DMS53 treated with DMSO at 0.1 percent for 48 hours (cell line): ENCODE results near the gene CYB561.

Experiments
- DNase-seq: peaks from one replicate; lab custom pipeline; 2025; ENCODE audit not compliant: unreplicated experiment; lab: John Stamatoyannopoulos, UW

CYB561 gene

GRCh38 chr17:63418540-63418939, 27.6 kb downstream of the CYB561 start:
- no peak for DNase-seq

DNA sequence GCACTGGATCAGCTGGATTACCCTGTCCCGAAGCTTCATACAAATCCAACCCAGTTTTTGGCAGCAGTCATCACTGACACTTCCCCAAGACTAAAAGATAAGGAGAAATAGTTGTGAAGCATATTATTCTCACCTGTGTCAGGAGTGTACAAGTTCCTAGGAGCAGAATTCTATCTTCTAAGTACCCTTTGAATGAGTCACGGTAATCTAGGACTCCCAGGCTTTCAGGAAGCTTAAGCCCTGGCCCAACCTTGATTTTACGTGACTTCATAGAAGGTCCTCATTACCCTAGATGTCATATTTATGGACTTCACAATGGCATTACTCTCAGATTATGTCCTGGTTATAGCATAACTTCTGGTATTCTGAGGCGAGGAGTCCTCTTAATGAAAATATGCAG, 31.9 kb downstream of the CYB561 start:
- no peak for DNase-seq

DNA sequence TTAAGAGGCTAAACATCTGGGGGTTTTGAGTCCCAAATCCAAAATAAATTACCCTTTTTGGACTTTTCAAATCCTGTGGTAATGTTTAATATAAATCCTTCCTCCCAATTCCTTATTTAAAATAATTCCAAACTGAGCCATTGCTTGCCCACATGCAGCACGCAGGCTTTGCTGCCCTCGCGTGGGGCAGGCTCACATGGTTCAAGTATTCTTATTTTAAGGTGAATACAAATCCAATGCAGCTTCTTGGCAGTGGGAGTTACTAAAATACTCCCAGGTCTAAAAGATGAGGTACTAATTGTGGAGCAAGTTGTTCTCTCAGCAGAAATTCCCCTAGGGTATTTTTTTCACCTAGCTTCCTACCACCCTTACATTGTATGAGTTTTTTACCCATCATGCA, 33.0 kb downstream of the CYB561 start:
- no peak for DNase-seq

DNA sequence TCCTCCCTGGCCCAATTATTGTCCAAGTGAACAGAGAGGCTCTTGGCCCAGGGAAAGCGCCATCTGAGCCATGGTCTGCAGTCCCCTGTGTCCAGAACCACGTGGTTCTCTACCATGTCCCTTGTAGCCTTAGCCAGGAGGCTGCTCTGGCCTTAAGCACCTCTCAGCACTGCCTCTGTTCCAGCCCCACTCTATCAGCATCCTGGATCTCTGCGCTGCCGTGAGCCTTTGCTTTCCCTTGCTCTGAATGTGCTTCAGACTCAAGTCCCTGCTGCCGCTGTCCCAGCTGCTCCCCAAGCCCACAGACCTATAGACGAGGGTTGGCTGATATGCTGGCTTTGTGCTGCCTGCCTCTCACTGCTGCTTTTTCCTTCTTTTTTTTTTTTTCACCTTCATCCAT, 33.9 kb downstream of the CYB561 start:
- DNase-seq: no peak

DNA sequence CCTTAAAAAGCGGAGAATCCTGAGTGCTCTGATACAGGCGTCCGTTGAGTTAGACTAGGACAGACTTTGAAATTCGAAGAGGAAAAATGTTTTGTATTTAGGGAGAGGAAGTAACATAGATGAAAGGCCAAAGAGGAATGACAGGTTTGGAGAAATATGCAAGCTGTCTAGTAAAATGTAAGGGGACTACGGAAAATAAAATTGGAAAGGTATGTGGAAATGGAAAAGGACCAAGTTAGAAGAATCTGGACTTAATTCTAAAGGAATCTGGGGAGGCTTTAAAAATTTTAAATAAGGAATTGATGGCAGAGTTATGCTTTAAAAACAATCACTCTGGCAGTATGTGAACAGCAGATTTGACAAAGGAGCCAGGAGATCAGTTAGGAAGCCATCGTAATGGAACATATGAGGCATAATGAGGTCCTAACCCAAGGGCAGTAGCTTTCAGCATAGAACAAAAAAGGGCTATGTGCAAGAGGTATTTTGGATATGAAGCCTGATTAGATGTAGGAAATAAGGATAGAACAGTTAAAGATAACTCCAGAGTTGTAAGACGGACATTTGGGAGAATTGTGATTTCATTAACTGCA, 38.3 kb downstream of the CYB561 start:
- no peak for DNase-seq

DNA sequence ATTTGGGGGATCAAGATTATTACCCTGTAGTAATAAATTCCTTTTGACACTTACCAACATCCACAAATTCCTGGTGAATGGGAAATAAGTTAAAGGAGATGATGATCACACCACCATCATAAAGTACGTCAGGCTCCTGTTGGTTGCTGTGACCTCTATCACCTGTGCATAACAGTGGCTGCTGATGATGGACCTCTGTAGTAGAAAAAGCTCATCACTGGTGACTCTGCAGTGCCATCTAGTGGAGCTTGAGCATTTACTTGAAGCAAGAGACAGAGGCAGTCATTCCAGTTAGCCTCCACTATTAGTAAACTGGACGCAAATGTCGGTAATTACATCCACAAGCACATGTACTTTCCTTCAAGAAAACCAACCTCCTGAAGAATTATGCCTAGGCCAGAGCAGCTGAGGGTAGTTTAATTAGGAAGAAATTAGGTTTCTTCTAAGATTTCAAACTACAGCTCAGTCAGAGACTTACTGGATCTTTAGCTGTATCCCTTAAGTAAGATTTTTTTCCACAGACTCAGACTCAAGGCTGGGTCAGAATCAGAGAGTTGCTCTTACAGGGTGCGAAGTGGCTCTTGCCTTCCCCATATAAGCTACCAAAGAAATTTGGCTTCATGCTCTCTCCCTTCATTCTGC, 39.3 kb downstream of the CYB561 start:
- DNase-seq: peak; percentile 69

- peak; percentile 18 for DNase-seq
Observed at GRCh38 chr17:63405741-63406261, 40.3 kb downstream of the CYB561 start.

- DNase-seq: no peak
Observed at GRCh38 chr17:63405020-63405419, 41.1 kb downstream of the CYB561 start.

DNA sequence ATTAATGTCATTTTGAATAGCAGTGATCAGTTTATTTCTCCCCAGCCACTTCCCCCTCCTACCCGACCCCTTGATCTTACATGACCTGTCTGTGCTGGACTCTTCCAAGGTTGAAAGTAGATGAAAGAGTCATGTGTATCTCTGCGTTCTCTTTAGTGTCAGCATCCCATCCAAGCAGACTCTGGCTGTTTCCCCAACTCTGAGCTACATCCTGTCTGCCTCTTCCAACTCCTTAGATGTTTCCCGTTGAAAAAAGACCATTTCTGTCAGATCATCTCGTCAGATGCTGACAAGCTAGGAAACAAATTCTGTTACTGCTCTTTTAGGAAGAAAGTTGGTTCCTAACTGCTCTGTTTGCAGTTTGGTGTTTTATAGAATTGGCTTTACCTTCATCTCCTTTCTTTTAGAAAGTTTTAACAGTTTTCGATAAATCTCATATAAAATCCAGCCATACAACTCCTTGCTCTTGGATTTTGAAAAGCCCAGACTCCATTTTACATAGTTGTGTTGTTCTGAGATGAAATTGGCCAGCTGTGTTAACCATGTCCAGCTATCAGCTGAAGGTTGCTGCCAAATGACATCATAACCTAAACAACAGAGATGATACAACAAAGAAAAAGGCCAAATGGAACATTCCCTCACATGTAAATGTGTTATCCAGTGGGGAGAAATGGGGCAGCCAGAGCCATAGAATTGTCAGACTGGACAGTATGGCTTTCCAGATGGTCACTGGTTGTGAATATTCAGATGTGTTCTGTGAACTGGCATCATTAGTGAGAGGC, 43.5 kb downstream of the CYB561 start:
- no peak for DNase-seq

DNA sequence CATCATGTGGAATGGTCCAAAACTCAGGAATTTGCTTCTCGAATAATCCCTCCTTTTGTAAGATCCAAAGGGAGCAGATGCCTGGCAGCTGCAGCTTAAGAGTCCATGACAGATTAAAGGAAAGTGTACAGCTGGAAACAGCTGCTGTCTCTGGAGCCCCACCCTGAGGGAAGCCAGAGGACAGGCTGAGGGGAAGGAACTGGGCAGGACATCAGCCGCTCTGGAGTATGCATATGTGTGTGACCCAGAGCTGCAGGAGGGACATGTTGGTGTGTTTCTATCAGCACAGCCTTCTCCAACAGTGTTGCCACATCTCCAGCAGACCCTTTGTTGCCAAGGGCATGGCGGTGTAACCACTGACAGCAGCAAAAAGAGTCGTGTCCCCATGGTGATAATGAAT, 46.2 kb downstream of the CYB561 start:
- DNase-seq: no peak

- DNase-seq: no peak
Observed at GRCh38 chr17:63399316-63399715, 46.8 kb downstream of the CYB561 start.

GRCh38 chr17:63398680-63399079, 47.4 kb downstream of the CYB561 start:
- no peak for DNase-seq

DNA sequence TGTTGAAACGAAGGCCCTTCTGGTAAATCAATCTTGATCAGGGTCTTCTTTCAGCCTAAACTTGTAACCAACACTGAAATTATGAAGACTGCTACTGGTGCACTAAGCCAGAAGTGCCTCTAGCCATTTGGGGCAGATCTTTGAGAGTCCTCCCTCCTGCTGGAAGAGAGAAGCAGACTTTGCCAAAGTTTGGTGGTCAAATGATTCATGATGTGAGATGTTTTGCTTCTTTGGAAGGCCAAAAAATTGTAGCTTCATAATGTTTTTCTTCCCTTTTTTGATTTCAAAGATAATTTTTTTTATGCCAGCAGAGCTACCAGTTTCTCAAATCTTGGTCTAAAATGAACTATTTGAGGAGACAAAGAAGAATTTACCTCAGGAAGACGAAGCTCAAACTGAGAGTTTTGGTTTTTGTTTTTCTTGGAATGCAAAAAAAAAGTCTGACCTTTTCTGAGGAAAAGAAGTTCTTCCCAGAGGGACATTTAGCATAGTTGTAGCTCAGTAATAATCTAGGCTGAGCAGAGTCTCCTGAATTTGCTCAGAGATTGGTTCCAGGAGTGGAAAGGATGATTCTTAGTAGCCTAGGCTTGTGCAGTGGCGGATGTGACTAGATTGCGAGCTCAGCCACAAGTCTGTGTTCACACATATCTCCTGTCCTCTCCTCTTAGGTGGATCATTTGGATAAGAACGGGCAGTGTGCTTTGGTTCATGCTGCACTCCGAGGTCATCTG, 50.9 kb downstream of the CYB561 start:
- no peak for DNase-seq

DNA sequence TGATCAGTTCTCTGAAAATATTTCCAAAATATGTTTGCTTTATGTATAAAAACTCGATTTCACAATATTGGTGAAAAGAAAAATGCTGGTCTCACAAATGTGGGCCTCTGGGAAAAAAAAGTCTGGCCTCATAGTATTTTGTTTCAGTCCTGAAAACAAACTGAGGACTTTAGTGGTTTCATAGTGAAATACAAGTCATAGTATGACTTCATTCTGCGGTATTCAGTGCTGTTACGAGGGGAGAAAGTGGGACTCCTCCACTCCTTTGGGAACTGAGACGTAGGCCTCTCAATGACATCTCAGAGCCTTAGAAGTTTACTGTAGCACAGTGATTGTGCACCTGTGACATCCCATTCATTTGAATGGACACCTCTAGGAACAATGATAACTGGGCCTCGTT, 56.0 kb downstream of the CYB561 start:
- DNase-seq: no peak

DNA sequence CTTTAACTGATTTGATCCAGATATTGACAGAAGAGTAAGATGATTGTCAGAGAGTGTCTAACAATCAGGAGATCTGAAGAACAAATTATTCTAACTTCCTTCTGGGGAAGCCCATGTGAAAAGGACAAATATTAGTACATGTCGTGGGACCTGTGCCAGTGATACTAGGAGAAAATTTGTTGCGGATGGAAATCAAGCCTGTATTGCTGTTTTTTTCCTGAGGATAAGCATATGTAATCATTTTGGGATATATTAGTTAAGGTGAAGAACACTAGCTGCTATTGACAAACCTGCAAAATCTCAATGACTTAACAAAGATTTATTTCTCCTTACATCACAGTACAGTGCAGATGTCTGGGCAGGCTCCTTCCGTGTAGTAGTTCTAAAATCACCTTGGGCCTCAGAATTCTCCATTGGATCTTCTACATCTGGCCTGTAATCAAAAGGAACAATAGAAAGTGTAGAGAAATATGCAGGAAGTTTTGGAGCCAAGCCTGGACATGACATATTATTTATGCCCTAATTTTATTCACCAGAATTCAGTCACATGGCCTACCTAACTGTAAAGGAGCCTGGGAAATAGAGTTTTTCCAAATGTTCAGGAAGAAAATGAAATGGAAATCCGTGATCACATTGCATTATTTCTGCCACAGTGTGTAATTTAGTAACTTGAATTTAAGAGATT, 58.3 kb downstream of the CYB561 start:
- no peak for DNase-seq

- DNase-seq: no peak
Observed at GRCh38 chr17:63382826-63383225, 63.3 kb downstream of the CYB561 start.
